Right hindlimb (tissue), 1 donor: ENCODE data around the gene CD4.

ENCODE experiments used
- DNase-seq: peaks from one replicate; pipeline ENCODE4 v3.0.0-alpha.2; 2018

CD4 gene

GRCh38 chr12:6765634-6766581, 23.4 kb upstream of the CD4 start, which contains the start of gene PTMS:
TSS of gene PTMS (plus strand) at chr12:6766363. CDS start at chr12:6766706, 343 bp downstream.
- peak; percentile 95 for DNase-seq

GRCh38 chr12:6766651-6767349, 22.5 kb upstream of the CD4 start:
- peak; percentile 89 for DNase-seq

- DNase-seq, result peak; percentile 44
Observed at GRCh38 chr12:6767353-6768319, 21.7 kb upstream of the CD4 start.

- DNase-seq, result peak; percentile 49
Observed at GRCh38 chr12:6768437-6768914, 20.9 kb upstream of the CD4 start.

- DNase-seq, result peak; percentile 78
Observed at GRCh38 chr12:6768990-6769389, 20.3 kb upstream of the CD4 start.

GRCh38 chr12:6769666-6770065, 19.7 kb upstream of the CD4 start:
- DNase-seq, result no peak

GRCh38 chr12:6770094-6770493, 19.2 kb upstream of the CD4 start:
- no peak for DNase-seq

GRCh38 chr12:6770600-6770999, 18.7 kb upstream of the CD4 start:
- DNase-seq, result no peak

GRCh38 chr12:6771091-6771495, 18.2 kb upstream of the CD4 start:
- no peak for DNase-seq

- DNase-seq, result no peak
Observed at GRCh38 chr12:6771509-6772330, 17.6 kb upstream of the CD4 start.

- DNase-seq, result no peak
Observed at GRCh38 chr12:6772331-6772695, 17.0 kb upstream of the CD4 start, which contains the start of gene LAG3. TSS of gene LAG3 (plus strand) at chr12:6772520. CDS start at chr12:6772853, 333 bp downstream.

- no peak for DNase-seq
Observed at GRCh38 chr12:6772726-6773589, 16.4 kb upstream of the CD4 start.

- DNase-seq, result no peak
Observed at GRCh38 chr12:6773590-6774351, 15.6 kb upstream of the CD4 start.

- no peak for DNase-seq
Observed at GRCh38 chr12:6774499-6775062, 14.7 kb upstream of the CD4 start.

- DNase-seq, result no peak
Observed at GRCh38 chr12:6775185-6776174, 13.8 kb upstream of the CD4 start.

- DNase-seq, result no peak
Observed at GRCh38 chr12:6777386-6777785, 11.9 kb upstream of the CD4 start.

GRCh38 chr12:6778217-6778573, 11.1 kb upstream of the CD4 start:
- DNase-seq, result no peak
